22Rv1 (cell line): ENCODE measurements around the gene KIF15.

Source experiments
- ZFX ChIP-seq: fragments of 450-650 bp; IDR thresholded peaks from 2 replicates; pipeline ENCODE4 v1.6.1; 2017; ENCODE audit warnings: antibody characterized with exemption, borderline replicate concordance
- TF ChIP-seq, protein P1 (sequence below): fragments of 450-650 bp; IDR thresholded peaks from 2 replicates; pipeline ENCODE4 v1.5.1; 2017; ENCODE audit warnings: mild to moderate bottlenecking

DNA sequence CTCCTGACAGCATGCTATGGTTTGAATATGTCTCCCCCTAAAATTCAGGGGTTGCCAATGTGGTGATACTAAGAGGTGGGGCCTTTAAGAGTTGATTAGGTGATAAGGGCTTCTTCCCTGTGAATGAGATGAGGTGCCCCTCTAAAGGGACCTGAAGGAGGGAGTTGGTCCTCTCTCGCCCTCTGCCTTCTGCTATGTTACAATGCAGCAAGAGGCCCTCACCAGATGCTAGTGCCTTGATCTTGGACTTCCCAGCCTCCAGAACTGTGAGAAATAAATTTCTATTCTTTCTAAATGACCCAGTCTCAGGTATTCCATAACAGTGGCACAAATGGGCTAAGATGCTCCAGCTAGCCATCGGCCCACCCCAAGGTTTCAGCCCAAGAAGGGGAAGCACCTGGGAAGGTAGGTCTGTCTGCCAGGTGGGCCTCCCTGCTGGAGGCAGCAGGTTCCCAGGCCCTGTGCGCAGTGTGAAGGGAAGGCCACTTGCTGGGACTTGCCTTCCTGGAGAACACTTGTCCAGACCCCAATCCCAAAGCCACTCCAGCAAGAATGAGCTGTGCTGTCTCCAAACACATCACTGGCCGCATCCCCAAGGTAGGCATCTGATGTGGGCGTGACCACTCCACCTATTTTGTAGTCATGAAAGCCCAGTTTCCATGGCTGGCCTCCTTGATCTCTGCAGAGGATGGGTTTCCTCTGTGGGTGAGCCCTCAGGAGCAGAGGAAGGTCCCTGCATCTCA, 121.8 kb downstream of the KIF15 start:
- TF ChIP-seq, protein P1, sequence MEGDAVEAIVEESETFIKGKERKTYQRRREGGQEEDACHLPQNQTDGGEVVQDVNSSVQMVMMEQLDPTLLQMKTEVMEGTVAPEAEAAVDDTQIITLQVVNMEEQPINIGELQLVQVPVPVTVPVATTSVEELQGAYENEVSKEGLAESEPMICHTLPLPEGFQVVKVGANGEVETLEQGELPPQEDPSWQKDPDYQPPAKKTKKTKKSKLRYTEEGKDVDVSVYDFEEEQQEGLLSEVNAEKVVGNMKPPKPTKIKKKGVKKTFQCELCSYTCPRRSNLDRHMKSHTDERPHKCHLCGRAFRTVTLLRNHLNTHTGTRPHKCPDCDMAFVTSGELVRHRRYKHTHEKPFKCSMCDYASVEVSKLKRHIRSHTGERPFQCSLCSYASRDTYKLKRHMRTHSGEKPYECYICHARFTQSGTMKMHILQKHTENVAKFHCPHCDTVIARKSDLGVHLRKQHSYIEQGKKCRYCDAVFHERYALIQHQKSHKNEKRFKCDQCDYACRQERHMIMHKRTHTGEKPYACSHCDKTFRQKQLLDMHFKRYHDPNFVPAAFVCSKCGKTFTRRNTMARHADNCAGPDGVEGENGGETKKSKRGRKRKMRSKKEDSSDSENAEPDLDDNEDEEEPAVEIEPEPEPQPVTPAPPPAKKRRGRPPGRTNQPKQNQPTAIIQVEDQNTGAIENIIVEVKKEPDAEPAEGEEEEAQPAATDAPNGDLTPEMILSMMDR, result no peak
- no peak for TF ChIP-seq ZFX
